OCI-LY1 (cell line): ENCODE data around the gene RENBP.

ENCODE experiments used
- H2AFZ ChIP-seq: fragments of 200-600 bp; sonication (generic), shearing (Covaris generic); 2 replicates; pipeline ENCODE4 v1.6.0; 2014; ENCODE audit warnings: antibody characterized with exemption, mild to moderate bottlenecking, low read length
- H3F3A ChIP-seq: fragments of 200-600 bp; sonication (generic), shearing (Covaris generic); 2 replicates; pipeline ENCODE4 v1.6.0; 2014; ENCODE audit warnings: mild to moderate bottlenecking, antibody characterized with exemption, low read length, moderate library complexity; ENCODE audit not compliant: insufficient read depth
- H3K27ac ChIP-seq: fragments of 200-600 bp; sonication (generic); 2 replicates; pipeline ENCODE4 v1.5.1; 2014; ENCODE audit warnings: low read length, mixed run types, mild to moderate bottlenecking, low read depth; ENCODE audit not compliant: poor library complexity, severe bottlenecking
- H3K27me3 ChIP-seq: fragments of 200-600 bp; sonication (generic); 2 replicates; pipeline ENCODE4 v1.6.0; 2014; ENCODE audit warnings: antibody characterized with exemption, mild to moderate bottlenecking, low read length, moderate library complexity; ENCODE audit not compliant: insufficient read depth
- H3K36me3 ChIP-seq: fragments of 200-600 bp; sonication (generic); 2 replicates; pipeline ENCODE4 v1.6.1; 2014; ENCODE audit warnings: mild to moderate bottlenecking, antibody characterized with exemption, low read length, moderate library complexity, mixed read lengths; ENCODE audit not compliant: insufficient read depth
- H3K4me1 ChIP-seq: fragments of 200-600 bp; sonication (generic); 2 replicates; pipeline ENCODE4 v1.5.1; 2014; ENCODE audit warnings: mild to moderate bottlenecking, low read length, moderate library complexity; ENCODE audit not compliant: insufficient read depth, severe bottlenecking
- H3K4me2 ChIP-seq: fragments of 200-600 bp; sonication (generic), shearing (Covaris generic); 2 replicates; pipeline ENCODE4 v1.6.1; 2014; ENCODE audit warnings: low read length
- H3K4me3 ChIP-seq: fragments of 200-600 bp; sonication (generic); 2 replicates; pipeline ENCODE4 v1.5.1; 2014; ENCODE audit warnings: low read length, low read depth, mild to moderate bottlenecking, mixed read lengths; ENCODE audit not compliant: poor library complexity, severe bottlenecking
- H3K79me2 ChIP-seq: fragments of 200-600 bp; shearing (Covaris generic); 2 replicates; pipeline ENCODE4 v1.6.1; 2016; ENCODE audit warnings: mixed run types, low read length, mixed read lengths; ENCODE audit not compliant: insufficient read depth
- H3K9ac ChIP-seq: fragments of 200-600 bp; sonication (generic), shearing (Covaris generic); 2 replicates; pipeline ENCODE4 v1.6.1; 2014; ENCODE audit warnings: mild to moderate bottlenecking, low read length, mixed read lengths
- H3K9me2 ChIP-seq: fragments of 200-600 bp; sonication (generic), shearing (Covaris generic); 2 replicates; pipeline ENCODE4 v1.6.1; 2014; ENCODE audit warnings: low read depth, mild to moderate bottlenecking, low read length, mixed read lengths
- H3K9me3 ChIP-seq: fragments of 200-600 bp; shearing (Covaris generic); 2 replicates; pipeline ENCODE4 v1.6.1; 2014; ENCODE audit warnings: low read length, mixed read lengths
- H4K20me1 ChIP-seq: fragments of 200-600 bp; sonication (generic), shearing (Covaris generic); 2 replicates; pipeline ENCODE4 v1.6.0; 2016; ENCODE audit warnings: mild to moderate bottlenecking, low read length; ENCODE audit not compliant: insufficient read depth
- EZH2 ChIP-seq: fragments of 200-600 bp; sonication (generic), shearing (Covaris generic); IDR thresholded peaks from 2 replicates; pipeline ENCODE4 v1.8.0; 2017; ENCODE audit warnings: borderline replicate concordance, mixed run types, mild to moderate bottlenecking, antibody characterized with exemption, low read length, moderate library complexity, mixed read lengths
- TF ChIP-seq, protein P1 (sequence below): fragments of 200-600 bp; sonication (generic), shearing (Covaris generic); IDR thresholded peaks from 2 replicates; pipeline ENCODE4 v1.5.1; 2017; ENCODE audit warnings: mild to moderate bottlenecking, antibody characterized with exemption, low read length, moderate library complexity, mixed read lengths

The RENBP gene

DNA sequence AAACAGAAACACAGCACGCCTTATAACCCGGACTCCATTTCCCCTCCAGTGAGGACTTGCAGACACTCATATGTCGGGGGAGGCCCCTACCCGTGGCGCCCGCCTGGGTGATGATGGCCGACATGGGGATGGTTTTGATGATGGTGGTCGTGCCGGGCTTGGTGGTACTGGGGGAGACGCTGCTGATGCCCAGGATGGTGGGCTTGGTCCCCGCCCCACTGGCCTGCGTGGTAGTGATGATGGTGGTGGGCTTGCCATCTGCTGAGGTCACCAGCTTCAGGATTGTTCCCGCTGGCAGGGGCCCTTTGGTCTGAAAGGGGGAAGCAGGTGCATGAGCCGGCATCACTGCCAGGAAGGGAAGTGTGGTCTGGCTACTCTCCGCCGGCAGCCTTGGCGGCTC lies 12.8 kb upstream of the RENBP start:
- Histone ChIP-seq H3K79me2 (no peaks in the 10 kb centered on the region), H3K9me3 (no peaks in the 10 kb centered on the region), H3K36me3 (peaks cover 97% of the 10 kb centered on the region), H4K20me1 (no peaks in the 10 kb centered on the region), H3K4me1 (no peaks in the 10 kb centered on the region), H3K27ac (no peak overlapping the region), H3K27me3 (no peaks in the 10 kb centered on the region), H2AFZ (no peak overlapping the region), H3K9me2 (no peaks in the 10 kb centered on the region), H3F3A (no peaks in the 10 kb centered on the region), H3K9ac (no peak overlapping the region), H3K4me2 (no peak overlapping the region), H3K4me3 (no peak overlapping the region)
- TF ChIP-seq, protein P1, sequence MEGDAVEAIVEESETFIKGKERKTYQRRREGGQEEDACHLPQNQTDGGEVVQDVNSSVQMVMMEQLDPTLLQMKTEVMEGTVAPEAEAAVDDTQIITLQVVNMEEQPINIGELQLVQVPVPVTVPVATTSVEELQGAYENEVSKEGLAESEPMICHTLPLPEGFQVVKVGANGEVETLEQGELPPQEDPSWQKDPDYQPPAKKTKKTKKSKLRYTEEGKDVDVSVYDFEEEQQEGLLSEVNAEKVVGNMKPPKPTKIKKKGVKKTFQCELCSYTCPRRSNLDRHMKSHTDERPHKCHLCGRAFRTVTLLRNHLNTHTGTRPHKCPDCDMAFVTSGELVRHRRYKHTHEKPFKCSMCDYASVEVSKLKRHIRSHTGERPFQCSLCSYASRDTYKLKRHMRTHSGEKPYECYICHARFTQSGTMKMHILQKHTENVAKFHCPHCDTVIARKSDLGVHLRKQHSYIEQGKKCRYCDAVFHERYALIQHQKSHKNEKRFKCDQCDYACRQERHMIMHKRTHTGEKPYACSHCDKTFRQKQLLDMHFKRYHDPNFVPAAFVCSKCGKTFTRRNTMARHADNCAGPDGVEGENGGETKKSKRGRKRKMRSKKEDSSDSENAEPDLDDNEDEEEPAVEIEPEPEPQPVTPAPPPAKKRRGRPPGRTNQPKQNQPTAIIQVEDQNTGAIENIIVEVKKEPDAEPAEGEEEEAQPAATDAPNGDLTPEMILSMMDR: no peak
- TF ChIP-seq EZH2: no peak

- H3K36me3 ChIP-seq: peaks cover 97% of the 10 kb centered on the region
- no peaks in the 10 kb centered on the region for H4K20me1 ChIP-seq
- H3K27ac ChIP-seq: peak overlapping the region; percentile 43
- no peaks in the 10 kb centered on the region for H3K4me1 ChIP-seq
- H3K4me2 ChIP-seq: no peak overlapping the region
- H2AFZ ChIP-seq: no peak overlapping the region
- no peak overlapping the region for H3K9ac ChIP-seq
- no peak overlapping the region for H3K4me3 ChIP-seq
- no peaks in the 10 kb centered on the region for H3K9me2 ChIP-seq
- H3K79me2 ChIP-seq: no peaks in the 10 kb centered on the region
- TF ChIP-seq, protein P1: no peak
- TF ChIP-seq EZH2: no peak
- no peaks in the 10 kb centered on the region for H3K27me3 ChIP-seq
- H3K9me3 ChIP-seq: no peaks in the 10 kb centered on the region
- no peaks in the 10 kb centered on the region for H3F3A ChIP-seq
Observed at GRCh38 chrX:153956044-153956907, 11.8 kb upstream of the RENBP start.

DNA sequence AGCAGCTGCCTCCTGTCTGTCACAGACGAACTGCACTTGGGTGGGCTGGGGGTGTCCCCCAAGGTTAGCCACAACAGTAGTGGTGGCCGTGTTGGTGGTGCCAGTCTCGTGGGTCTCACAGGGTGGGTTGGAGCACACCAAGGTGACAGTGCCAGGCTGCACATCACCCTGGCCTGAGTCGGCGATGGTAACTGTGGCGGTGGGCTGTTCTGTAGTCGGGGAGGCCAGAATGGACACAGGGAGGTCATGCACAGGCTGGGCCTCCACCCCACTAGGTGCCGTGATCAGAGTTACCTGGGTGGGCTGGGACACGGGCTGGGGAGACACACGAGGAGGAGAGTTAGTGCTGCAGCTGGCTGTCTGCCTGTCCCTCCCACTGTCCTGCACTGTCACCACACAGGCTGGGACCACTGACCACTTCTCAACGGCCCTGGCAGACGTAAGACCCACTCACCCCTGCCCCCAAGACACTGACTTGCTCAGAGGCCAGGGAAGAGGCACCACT lies 10.8 kb upstream of the RENBP start:
- H3K4me2 ChIP-seq: no peak overlapping the region
- no peak overlapping the region for H3K4me3 ChIP-seq
- no peaks in the 10 kb centered on the region for H4K20me1 ChIP-seq
- H3K9ac ChIP-seq: no peak overlapping the region
- H3K9me3 ChIP-seq: no peaks in the 10 kb centered on the region
- H3K9me2 ChIP-seq: no peaks in the 10 kb centered on the region
- peaks cover 98% of the 10 kb centered on the region for H3K36me3 ChIP-seq
- no peaks in the 10 kb centered on the region for H3K4me1 ChIP-seq
- no peaks in the 10 kb centered on the region for H3F3A ChIP-seq
- no peak for TF ChIP-seq EZH2
- TF ChIP-seq, protein P1: no peak
- peak overlapping the region; percentile 43 for H3K27ac ChIP-seq
- H2AFZ ChIP-seq: no peak overlapping the region
- no peaks in the 10 kb centered on the region for H3K27me3 ChIP-seq
- H3K79me2 ChIP-seq: no peaks in the 10 kb centered on the region
